ENCODE measurements around the gene CNTN3.

Gene CNTN3

DNA sequence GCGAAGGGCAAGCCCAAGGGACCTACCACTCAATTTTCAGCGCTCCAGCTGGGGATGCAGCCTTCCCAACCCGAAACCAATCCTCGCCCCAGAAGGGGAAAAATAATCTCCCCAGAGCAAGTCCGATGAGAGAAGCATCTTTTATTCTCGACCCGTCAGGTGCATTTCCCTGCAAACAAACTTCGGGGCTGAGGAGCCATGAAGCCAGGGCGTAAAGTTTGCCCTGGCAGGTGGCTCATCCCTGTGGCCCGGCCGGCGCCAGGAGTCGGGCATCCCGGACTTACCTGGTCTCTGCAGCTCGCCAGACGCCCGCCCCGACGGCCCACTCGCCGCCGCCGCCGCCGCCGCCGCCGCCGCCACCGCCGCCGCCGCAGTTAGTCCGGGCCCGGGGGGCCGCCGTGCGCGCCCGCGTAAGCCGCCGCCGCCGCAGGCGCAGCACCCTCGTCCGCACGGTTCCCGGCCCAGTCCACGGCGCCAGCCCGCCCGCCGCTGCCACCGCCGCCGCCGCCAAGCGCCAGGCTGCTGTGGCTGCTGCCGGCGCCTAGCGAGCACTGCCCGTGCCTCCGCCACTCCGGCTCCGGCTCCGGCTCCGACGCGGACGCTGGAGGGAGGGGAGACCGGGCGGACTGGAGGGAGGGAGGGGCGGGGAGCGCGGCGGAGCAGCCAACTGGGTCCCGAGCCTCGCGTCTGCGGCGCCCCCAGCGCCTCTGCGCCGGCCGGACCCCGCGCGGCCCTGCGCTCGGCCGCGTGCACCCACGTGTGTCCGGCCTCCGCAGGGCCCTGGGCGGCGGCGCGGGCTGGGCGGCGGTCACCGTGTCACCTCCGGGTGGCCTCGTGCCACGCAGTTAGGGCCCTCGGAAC lies at the start of gene CNTN3:
Gene CNTN3, minus strand, starts transcription at position 553 of the 861 bp plus-strand sequence. CDS start 93,547 bp downstream, outside the sequence.
- peak; percentile 44 for DNase-seq

DNA sequence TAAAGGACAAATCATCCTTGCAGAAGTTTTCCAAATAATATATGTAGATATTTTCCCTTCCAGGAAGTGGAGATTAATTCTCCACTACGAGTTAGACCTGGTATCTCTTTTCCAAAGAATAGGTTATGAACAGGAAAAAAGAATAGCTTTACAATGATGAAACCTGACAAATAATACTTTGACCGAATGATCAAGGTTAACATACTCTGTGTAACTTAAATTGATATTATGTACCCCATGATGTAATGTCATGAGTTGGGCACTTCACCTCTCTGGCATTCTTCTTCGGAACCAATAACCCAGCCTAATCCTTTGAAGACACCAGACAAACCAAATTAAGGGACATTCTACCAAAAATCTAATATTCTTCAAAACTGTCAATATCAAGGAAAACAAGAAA lies 48.7 kb upstream of the CNTN3 start:
- DNase-seq, result no peak

GRCh38 chr3:74661672-74662071 lies 47.2 kb upstream of the CNTN3 start:
- no peak for DNase-seq

DNA sequence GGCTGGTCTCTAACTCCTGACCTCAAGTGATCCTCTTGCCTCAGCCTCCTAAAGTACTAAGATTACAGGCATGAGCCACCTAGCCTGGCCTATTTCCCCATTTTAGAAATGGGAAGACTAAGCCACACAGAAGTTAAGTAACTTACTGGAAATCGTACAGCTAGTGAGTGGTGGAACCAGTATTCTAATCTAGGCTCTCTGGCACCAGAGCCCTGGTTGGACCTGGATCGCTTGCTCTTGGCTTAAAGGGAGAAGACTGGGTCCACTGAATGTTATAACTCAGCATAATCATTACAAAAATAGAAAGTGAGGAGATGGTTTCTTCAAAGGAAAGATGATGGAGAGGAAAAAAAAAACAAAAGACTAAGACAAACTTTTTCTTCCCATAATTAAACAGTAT lies 37.4 kb upstream of the CNTN3 start:
- DNase-seq, result no peak

DNA sequence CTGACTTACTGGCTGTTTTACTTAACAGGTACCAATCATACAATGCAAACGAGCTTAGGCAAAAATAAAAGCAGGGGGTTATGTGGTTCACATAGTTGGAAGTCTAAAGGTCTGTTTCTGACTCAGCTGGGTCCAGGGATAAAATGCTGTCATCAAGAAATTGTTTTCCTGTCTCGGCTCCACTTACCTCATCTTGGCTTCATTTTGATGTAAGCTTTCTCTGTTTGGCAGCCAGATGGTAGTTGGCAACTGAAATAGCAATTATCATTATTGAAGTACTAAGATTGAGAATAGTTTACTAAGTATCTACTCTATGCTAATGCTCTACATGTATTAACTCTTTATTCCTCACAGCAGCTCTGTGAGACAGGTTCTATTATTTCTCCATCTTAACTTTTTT lies 36.8 kb upstream of the CNTN3 start:
- DNase-seq, result no peak

DNA sequence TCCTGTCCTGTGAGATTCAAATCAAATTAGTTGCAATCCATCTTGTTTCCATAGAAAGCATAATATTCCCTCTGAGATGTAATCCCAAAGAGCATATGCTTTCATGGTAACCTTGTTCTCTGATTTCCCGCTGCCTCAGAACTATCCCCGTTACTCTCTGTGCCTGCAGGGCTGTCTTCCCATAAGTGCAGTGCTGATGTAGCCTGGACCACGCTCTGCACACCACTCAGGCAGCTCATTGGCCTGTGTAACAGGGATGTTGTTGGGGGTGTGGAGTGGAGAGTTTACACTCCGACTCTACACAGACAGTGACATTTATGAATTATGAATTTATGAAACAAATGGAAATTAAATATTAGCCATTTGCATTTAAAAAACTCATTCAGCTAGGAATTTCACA lies 33.6 kb upstream of the CNTN3 start:
- no peak for DNase-seq

- DNase-seq, result no peak
Observed at GRCh38 chr3:74646094-74646493, 31.6 kb upstream of the CNTN3 start.

GRCh38 chr3:74643636-74644035 lies 29.2 kb upstream of the CNTN3 start:
- DNase-seq, result no peak

DNA sequence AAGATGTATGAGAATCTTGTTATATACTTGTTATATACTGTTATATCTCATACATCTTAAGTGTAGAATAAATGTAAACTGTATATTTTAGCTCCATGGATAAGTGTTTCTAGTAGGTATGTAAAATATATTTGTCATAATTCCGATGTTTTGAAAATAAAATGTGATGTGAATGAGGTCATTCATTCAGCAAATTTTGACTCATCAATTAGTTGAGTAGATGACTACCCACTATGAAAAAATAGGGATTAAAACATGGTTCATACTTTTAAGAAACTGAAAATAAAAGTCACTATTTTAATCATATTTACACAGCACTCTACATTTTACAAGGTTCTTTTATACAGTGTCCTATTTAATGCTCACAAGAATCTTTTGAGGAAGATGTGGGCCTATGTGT lies 28.4 kb upstream of the CNTN3 start:
- no peak for DNase-seq

- DNase-seq, result no peak
Observed at GRCh38 chr3:74640211-74640610, 25.8 kb upstream of the CNTN3 start.

GRCh38 chr3:74639681-74640080 lies 25.2 kb upstream of the CNTN3 start:
- DNase-seq, result no peak

DNA sequence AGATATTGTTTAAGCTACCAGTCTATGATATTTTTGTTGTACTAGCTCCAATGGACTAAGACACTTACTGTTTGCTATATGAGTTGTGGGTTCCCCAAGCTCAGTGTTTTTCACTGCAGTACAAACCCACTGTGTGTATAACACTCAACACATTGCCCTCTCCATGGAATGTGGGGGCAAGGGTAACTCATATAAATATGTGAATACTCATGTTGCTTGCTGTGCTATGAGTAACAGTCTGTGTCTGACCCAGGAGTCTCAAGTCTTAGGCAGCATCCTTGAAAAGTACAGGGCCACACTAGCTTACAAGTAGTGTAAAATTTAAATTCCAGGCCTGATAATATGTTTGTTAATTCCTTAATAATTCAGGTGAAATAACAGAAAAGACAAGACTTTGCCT lies 22.5 kb upstream of the CNTN3 start:
- no peak for DNase-seq

- DNase-seq, result no peak
Observed at GRCh38 chr3:74633021-74633420, 18.6 kb upstream of the CNTN3 start.

DNA sequence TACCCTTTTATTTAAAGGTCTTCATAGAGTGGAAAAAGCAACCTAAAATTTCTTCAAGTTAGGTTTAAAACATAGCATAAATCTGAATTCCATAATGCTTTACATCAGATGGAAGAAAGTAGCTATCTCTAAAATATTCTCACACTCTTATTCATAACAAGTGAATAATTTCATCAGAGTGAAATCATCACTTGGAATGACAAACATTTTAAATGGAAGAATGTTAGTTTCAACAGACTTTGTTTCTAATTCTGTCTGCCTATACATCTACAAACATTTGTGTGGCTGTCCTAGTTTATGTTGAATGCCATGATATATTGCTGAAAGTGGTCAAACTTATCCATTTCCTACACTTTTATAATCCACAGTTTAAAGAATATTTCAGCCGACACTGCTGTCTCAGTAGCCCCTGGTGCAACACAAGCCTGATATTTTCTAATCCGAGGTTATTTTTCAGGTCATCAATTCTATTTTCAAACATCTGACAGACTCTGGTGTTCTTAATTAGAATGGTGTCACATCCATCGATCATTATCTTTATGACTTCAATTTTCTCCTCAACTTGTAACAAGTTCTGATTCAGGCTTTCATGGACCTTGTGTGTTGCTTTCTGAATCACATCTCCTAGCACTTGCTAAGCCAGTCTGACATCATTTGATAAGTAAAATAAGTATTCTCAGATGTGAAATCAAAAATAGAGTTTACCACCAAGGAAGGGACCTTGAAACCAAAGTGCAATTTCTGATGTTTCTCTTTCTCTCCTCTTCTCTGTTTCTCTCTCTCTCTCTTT lies 17.1 kb upstream of the CNTN3 start:
- no peak for DNase-seq

GRCh38 chr3:74630602-74631001 lies 16.1 kb upstream of the CNTN3 start:
- DNase-seq, result no peak

GRCh38 chr3:74626011-74626410 lies 11.6 kb upstream of the CNTN3 start:
- DNase-seq, result no peak

DNA sequence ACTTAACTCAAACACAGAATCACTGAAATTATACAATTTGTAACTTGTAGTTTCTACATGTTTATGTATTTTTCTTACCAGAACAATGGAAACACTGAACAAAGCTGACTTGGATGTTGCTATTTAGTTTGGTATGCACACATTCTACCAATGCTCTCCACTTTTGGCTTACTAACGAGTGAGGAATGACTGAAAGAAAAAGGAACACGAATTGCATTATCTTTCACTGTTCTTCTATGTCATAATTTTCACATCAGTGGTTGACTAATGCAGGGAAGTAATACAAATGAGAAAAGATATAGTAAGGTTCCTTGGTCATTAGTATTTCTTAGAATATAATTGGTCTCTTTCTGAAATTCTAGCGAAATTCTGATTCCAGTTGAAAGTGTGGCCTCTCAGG lies 9.8 kb upstream of the CNTN3 start:
- DNase-seq, result no peak

DNA sequence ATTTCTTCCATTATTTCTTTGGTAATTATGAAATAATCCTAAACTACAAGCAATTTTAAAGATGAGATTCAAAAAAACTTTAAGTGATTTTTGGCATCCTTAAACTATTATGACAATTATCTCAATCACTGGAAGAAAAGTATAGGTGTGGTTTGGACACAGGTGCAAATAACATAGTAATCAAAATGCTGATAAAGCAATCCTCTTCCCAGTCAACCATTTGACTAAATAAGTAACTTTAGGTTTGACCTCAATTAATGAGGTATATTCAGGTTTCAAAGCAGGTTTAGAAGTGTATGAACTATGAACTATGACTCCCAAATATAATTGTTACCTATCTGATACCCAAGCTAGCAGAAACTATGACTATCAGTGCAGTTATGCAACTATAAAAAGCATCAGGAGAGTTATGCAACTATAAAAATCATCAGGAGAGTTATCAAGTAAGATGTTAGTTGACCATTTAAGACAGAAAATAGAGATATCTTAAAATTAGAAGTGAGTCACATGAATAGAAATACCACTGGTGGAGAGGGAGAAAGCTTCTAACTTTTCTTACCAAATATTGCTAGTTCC lies 8.9 kb upstream of the CNTN3 start:
- DNase-seq, result no peak

- no peak for DNase-seq
Observed at GRCh38 chr3:74621581-74621980, 7.1 kb upstream of the CNTN3 start.

- no peak for DNase-seq
Observed at GRCh38 chr3:74617776-74618175, 3.3 kb upstream of the CNTN3 start.

GRCh38 chr3:74613521-74614106 lies 845 bp downstream of the CNTN3 start:
- DNase-seq, result no peak

DNA sequence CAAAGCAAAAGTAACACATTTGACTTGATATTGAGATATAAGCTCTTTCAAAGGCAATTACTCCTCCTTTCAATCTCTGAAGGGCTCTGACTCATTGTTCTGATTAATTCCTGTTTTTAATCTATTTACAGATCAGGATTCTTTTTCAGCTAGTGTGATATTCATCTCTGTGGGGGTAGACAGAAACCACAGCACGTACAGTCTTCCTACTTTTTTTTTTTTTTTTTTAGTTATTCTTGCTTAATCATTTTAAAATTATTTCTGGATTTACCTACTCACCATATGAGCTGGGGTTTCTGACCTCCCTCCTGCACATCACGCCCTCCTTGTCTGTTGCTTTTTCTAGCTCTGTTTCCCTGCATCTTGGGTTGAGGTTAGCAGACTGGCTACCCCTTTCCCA lies 1.4 kb downstream of the CNTN3 start:
- no peak for DNase-seq

DNA sequence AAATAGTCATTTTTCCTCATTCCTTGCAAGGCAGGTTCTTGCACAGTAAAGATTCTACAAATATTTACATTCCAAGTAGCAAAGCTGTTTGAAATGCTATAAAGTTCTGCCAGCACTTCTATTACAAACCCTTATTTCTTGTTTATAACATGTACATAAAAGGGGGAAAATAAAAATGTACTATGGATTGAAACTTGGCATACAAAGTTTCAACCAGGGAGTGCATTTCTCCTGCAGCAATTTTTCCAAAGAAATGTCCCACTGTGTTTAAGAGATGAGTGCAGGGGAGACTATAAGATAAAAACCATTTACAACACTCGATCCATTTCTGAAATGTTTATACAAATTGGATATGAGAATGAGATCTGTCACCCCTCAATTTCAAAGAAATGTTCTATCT lies 3.3 kb downstream of the CNTN3 start:
- DNase-seq, result no peak

DNA sequence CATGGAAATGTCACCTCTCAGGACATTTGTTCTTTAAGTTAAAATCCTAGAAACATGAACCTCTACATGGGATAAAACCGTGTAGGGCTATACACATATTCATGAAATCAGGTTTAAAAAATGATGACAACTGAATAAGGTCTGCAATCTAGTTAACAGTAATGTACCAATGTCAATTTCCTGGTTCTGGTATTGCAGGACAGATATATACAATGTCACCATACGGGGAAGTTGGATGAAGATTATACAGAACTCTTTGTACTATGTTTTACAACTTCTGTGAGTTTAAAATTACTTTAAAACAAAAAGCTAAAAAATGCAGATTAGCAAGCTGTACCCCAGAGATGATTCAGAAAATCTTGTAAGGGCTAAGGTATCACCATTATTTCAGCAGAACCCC lies 6.7 kb downstream of the CNTN3 start:
- DNase-seq, result no peak
